Measurements from ENCODE around the gene PPP2R2C.

Gene PPP2R2C

DNA sequence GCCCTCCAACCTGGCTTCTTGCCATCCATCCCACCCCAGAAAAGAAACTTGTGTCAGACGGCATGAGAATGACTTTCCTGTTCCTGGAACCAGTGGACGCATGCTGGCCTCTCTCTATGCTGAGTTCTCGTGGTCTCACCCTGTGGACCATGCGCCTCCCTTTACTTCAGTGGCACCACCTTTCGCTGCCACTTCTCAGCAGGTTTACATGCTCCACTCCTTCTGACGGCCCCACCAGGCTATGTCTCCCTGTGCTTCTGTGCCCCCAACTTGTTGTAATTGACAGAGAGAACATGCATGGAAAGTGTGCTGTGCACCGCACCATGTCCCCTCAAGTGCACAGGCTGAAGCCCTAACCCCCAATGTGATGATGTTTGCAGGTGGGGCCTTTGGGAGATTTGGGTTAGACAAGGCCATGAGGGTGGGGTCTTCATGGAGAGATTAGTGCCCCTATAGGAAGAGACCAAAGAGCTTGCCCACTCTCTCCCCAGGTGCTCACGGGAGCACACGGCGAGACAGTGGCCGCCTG lies 3.1 kb upstream of the PPP2R2C start:
- no peak overlapping the region for H3K4me3 ChIP-seq (ENCODE audit: low read depth, low read length)
- no peak for DNase-seq (ENCODE audit: low read depth)
- in situ Hi-C loops (cut with HindIII; ENCODE audit: low sequenced_read_pairs): no loop called here
- TF ChIP-seq, protein P1, sequence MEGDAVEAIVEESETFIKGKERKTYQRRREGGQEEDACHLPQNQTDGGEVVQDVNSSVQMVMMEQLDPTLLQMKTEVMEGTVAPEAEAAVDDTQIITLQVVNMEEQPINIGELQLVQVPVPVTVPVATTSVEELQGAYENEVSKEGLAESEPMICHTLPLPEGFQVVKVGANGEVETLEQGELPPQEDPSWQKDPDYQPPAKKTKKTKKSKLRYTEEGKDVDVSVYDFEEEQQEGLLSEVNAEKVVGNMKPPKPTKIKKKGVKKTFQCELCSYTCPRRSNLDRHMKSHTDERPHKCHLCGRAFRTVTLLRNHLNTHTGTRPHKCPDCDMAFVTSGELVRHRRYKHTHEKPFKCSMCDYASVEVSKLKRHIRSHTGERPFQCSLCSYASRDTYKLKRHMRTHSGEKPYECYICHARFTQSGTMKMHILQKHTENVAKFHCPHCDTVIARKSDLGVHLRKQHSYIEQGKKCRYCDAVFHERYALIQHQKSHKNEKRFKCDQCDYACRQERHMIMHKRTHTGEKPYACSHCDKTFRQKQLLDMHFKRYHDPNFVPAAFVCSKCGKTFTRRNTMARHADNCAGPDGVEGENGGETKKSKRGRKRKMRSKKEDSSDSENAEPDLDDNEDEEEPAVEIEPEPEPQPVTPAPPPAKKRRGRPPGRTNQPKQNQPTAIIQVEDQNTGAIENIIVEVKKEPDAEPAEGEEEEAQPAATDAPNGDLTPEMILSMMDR (IDR thresholded peaks at IDR 0.05; ENCODE audit: low read depth, low read length, missing control alignments): no peak

- H3K4me3 ChIP-seq (ENCODE audit: low read depth, low read length): no peak overlapping the region
- TF ChIP-seq, protein P1 (IDR thresholded peaks at IDR 0.05; ENCODE audit: low read depth, low read length, missing control alignments): no peak
- in situ Hi-C loops (cut with HindIII; ENCODE audit: low sequenced_read_pairs): no loop called here
- DNase-seq (ENCODE audit: low read depth): no peak
These were observed 2.5 kb upstream of the PPP2R2C start for GRCh38 chr4:6474705-6475457.

GRCh38 chr4:6474053-6474568 lies 1.7 kb upstream of the PPP2R2C start:
- TF ChIP-seq, protein P1 (IDR thresholded peaks at IDR 0.05; ENCODE audit: low read depth, low read length, missing control alignments): peak; percentile 10
- no peak overlapping the region for H3K4me3 ChIP-seq (ENCODE audit: low read depth, low read length)
- in situ Hi-C loops (cut with HindIII; ENCODE audit: low sequenced_read_pairs): no loop called here
- DNase-seq (ENCODE audit: low read depth): no peak

GRCh38 chr4:6473264-6474052 lies 1.0 kb upstream of the PPP2R2C start:
- DNase-seq (ENCODE audit: low read depth): no peak
- no peak overlapping the region for H3K4me3 ChIP-seq (ENCODE audit: low read depth, low read length)
- TF ChIP-seq, protein P1 (IDR thresholded peaks at IDR 0.05; ENCODE audit: low read depth, low read length, missing control alignments): no peak
- in situ Hi-C loops (cut with HindIII; ENCODE audit: low sequenced_read_pairs): no loop called here

DNA sequence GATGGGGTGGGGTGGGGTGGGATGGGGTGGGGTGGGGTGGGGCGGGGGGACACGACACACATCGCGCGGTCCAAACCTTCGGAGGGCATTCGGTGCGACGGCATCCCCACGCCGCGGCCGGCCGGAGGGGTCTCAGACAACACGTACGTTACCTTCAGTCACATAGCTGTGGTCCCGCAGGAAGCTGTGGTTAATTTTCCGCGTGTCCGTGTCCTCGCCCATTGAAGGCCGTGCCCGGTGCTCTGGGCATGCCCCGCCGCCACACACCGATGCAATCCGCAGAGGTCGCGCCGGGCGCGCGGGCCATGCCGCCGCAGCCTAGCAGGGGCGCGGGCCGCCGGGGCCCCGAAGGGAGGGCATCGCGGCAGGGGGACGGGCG lies 417 bp downstream of the PPP2R2C start:
- H3K4me3 ChIP-seq (ENCODE audit: low read depth, low read length): no peak overlapping the region
- in situ Hi-C loops (cut with HindIII; ENCODE audit: low sequenced_read_pairs): no loop called here
- TF ChIP-seq, protein P1 (IDR thresholded peaks at IDR 0.05; ENCODE audit: low read depth, low read length, missing control alignments): no peak
- no peak for DNase-seq (ENCODE audit: low read depth)

DNA sequence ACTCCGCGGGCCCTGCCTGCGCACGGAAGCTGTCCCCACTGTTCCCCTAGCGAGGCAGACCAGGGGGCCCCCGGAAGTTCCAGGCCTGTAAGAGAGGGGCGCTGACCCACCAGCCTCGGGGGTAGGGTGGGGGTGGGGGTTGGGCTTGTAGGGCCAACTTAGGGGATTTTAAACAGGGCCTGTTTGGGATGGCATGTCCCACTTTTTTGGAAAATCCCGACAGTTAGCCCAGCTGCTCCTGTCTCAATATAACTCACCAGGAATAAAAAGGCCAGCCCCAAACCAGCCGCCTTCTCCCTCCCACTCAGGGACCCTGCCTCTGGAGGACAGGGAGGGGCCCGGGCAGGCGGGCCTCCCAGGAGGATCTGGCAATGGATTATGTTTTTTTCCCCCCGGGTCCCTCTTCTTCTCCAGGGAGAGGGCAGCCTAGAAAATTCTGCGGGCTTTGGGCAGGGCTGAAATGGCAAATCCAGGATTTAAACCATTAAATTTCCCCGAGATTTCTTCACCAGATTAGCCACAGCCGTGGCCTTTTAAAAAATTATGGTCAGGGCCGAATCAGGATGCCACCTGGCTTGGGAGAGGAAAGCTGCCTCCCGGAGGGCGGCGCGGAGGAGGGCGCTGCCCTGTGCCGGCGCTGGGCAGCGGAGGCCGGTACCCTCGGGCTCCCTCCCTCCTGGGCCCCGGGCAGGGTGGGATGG lies 957 bp downstream of the PPP2R2C start:
- in situ Hi-C loops (cut with HindIII; ENCODE audit: low sequenced_read_pairs): no loop called here
- peak overlapping the region; percentile 33 for H3K4me3 ChIP-seq (ENCODE audit: low read depth, low read length)
- TF ChIP-seq, protein P1 (IDR thresholded peaks at IDR 0.05; ENCODE audit: low read depth, low read length, missing control alignments): no peak
- no peak for DNase-seq (ENCODE audit: low read depth)
